Measurements from ENCODE around the gene IVNS1ABP. TPM values are rescaled to one million over a fixed set of nuclear protein-coding genes. Genes with fewer than 3 reads are reported as not detected.

IVNS1ABP gene
- total and polyA plus RNA-seq, 2 of the 13 experiments (the other 11 are each of a cell fraction or from before 2014, with no cell fraction given) = 49.1 to 51.7 TPM

GRCh38 chr1:185319139-185319475, 2.1 kb upstream of the IVNS1ABP start (continued):
- TF ChIP-seq, protein P1, sequence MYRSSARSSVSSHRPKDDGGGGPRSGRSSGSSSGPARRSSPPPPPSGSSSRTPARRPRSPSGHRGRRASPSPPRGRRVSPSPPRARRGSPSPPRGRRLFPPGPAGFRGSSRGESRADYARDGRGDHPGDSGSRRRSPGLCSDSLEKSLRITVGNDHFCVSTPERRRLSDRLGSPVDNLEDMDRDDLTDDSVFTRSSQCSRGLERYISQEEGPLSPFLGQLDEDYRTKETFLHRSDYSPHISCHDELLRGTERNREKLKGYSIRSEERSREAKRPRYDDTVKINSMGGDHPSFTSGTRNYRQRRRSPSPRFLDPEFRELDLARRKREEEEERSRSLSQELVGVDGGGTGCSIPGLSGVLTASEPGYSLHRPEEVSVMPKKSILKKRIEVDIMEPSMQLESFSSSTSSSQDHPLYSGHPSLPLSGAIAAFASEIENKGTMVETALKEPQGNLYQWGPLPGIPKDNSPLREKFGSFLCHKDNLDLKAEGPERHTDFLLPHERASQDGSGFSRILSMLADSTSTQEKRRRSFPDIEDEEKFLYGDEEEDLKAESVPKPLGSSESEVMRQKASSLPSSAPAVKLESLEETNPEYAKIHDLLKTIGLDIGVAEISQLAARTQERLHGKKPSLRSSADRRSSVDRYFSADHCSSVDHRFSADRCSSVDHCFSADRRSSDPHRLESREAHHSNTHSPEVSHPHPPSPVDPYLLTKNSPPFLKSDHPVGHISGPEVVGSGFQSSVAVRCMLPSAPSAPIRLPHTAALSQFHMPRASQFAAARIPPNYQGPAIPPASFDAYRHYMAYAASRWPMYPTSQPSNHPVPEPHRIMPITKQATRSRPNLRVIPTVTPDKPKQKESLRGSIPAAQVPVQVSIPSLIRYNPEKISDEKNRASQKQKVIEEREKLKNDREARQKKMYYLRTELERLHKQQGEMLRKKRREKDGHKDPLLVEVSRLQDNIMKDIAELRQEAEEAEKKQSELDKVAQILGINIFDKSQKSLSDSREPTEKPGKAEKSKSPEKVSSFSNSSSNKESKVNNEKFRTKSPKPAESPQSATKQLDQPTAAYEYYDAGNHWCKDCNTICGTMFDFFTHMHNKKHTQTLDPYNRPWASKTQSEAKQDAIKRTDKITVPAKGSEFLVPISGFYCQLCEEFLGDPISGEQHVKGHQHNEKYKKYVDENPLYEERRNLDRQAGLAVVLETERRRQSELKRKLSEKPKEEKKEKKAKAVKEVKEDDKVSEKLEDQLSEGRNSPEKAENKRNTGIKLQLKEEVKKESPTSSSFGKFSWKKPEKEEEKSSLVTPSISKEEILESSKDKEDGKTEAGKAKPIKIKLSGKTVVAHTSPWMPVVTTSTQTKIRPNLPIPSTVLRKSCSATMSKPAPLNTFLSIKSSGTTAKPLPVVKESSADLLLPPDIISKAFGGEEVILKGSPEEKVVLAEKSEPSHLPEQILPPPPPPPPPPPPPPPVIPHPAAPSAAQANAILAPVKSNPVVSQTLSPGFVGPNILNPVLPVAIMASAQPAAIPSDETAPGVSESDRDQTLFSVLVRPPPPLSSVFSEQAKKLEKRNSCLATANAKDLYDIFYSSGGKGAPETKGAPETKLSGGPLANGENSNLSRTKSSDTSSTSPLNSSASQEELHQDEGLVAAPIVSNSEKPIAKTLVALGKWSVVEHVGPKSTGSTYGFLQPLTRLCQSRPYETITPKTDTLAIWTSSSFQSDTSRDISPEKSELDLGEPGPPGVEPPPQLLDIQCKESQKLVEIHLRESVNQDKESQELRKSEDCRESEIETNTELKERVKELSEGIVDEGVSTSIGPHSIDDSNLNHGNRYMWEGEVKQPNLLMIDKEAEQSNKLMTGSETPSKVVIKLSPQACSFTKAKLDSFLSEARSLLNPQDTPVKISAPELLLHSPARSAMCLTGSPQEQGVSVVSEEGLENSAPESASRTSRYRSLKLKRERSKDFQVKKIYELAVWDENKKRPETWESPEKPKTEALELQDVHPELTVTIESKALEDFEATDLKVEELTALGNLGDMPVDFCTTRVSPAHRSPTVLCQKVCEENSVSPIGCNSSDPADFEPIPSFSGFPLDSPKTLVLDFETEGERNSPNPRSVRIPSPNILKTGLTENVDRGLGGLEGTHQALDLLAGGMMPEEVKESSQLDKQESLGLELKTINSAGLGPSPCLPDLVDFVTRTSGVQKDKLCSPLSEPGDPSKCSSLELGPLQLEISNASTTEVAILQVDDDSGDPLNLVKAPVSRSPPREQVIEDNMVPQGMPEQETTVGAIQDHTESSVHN (CRISPR knock-in tag; IDR thresholded peaks at IDR 0.05) = no peak
- TF ChIP-seq ZHX1 (CRISPR knock-in tag; IDR thresholded peaks at IDR 0.05; ENCODE audit: low read depth) = no peak
- TF ChIP-seq ZNF782 (CRISPR knock-in tag; IDR thresholded peaks at IDR 0.05; ENCODE audit: borderline replicate concordance) = no peak
- TF ChIP-seq ZNF232 (CRISPR knock-in tag; IDR thresholded peaks at IDR 0.05; ENCODE audit: borderline replicate concordance) = no peak
- no peak for TF ChIP-seq ZNF761 (CRISPR knock-in tag; conservative IDR thresholded peaks at IDR 0.05)
- no peak for TF ChIP-seq ZNF7 (CRISPR knock-in tag; IDR thresholded peaks at IDR 0.05)
- TF ChIP-seq ZNF644 (CRISPR knock-in tag; IDR thresholded peaks at IDR 0.05; ENCODE audit: low read depth) = no peak
- TF ChIP-seq ZNF121 (CRISPR knock-in tag; IDR thresholded peaks at IDR 0.05) = no peak
- no peak for TF ChIP-seq ZFP41 (CRISPR knock-in tag; IDR thresholded peaks at IDR 0.05; ENCODE audit: borderline replicate concordance)

All from HepG2 (cell line).